Keratinocyte (primary cell): ENCODE measurements around the gene PITPNM3.

ENCODE experiments used
- EZH2 ChIP-seq: IDR thresholded peaks from one replicate; pipeline ENCODE4 v1.6.1; 2012; ENCODE audit warnings: inconsistent platforms, mild to moderate bottlenecking, low read length, moderate library complexity
- TF ChIP-seq, protein P1 (sequence below), 3 experiments: IDR thresholded peaks in 1 of 3; conservative IDR thresholded peaks in 1 of 3; optimal IDR thresholded peaks in 1 of 3; 2 replicates in 2 of 3; 3 replicates in 1 of 3; pipeline versions ENCODE3 to v1.5.1; 2011; ENCODE audit warnings: low read length in 3 of 3, mild to moderate bottlenecking in 3 of 3, moderate library complexity in 2 of 3, control low read depth in 1 of 3, inconsistent platforms in 1 of 3; ENCODE audit not compliant: insufficient read depth in 2 of 3; ENCODE audit errors: extremely low read depth in 1 of 3

- TF ChIP-seq EZH2 = no peak
- TF ChIP-seq, protein P1, sequence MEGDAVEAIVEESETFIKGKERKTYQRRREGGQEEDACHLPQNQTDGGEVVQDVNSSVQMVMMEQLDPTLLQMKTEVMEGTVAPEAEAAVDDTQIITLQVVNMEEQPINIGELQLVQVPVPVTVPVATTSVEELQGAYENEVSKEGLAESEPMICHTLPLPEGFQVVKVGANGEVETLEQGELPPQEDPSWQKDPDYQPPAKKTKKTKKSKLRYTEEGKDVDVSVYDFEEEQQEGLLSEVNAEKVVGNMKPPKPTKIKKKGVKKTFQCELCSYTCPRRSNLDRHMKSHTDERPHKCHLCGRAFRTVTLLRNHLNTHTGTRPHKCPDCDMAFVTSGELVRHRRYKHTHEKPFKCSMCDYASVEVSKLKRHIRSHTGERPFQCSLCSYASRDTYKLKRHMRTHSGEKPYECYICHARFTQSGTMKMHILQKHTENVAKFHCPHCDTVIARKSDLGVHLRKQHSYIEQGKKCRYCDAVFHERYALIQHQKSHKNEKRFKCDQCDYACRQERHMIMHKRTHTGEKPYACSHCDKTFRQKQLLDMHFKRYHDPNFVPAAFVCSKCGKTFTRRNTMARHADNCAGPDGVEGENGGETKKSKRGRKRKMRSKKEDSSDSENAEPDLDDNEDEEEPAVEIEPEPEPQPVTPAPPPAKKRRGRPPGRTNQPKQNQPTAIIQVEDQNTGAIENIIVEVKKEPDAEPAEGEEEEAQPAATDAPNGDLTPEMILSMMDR (optimal IDR thresholded peaks at IDR 0.05 in 1 of 3, IDR thresholded peaks at IDR 0.05 in 1 of 3, conservative IDR thresholded peaks at IDR 0.05 in 1 of 3; ENCODE audit: extremely low read depth in 1 of 3, insufficient read depth in 2 of 3, low read length in 3 of 3) = no peak
Observed at GRCh38 chr17:6442775-6443174, 113.6 kb downstream of the PITPNM3 start.
